T-helper 1 cell treated with Interleukin-12 subunit alpha and Interleukin-12 subunit beta and Interleukin-4 antibody, amounts not matched to agents 30 μg/mL and 1 μg/mL, for 36 hours (primary cell): ENCODE data around the gene GAREM1.

ENCODE experiments used
- H3K27ac Mint-ChIP-seq: one replicate; pipeline ENCODE4 v1.8.0; 2021; ENCODE audit warnings: mild to moderate bottlenecking, mixed read lengths
- H3K27me3 Mint-ChIP-seq: one replicate; pipeline ENCODE4 v1.8.0; 2021; ENCODE audit warnings: low read depth, mixed read lengths
- H3K36me3 Mint-ChIP-seq: one replicate; pipeline ENCODE4 v1.8.0; 2021; ENCODE audit warnings: low read depth, mixed read lengths
- H3K4me1 Mint-ChIP-seq: one replicate; pipeline ENCODE4 v1.8.0; 2021; ENCODE audit warnings: low read depth, mixed read lengths
- H3K4me3 Mint-ChIP-seq: one replicate; pipeline ENCODE4 v1.8.0; 2021; ENCODE audit warnings: mild to moderate bottlenecking, moderate library complexity, mixed read lengths
- H3K9me3 Mint-ChIP-seq: one replicate; pipeline ENCODE4 v1.8.0; 2021; ENCODE audit warnings: mixed read lengths

Gene GAREM1

GRCh38 chr18:32324181-32324580 is 146.5 kb downstream of the GAREM1 start:
- H3K27ac Mint-ChIP-seq = no peak overlapping the region
- H3K36me3 Mint-ChIP-seq = no peaks in the 10 kb centered on the region

GRCh38 chr18:32321826-32322225 is 148.9 kb downstream of the GAREM1 start:
- Mint-ChIP-seq H3K4me1 (no peaks in the 10 kb centered on the region), H3K36me3 (no peaks in the 10 kb centered on the region), H3K27me3 (peaks cover 11% of the 10 kb centered on the region), H3K27ac (no peak overlapping the region), H3K4me3 (no peak overlapping the region), H3K9me3 (no peaks in the 10 kb centered on the region)

More at GRCh38 chr18:32324181-32324580, 146.5 kb downstream of the GAREM1 start:
- Mint-ChIP-seq H3K27me3 (peaks cover 11% of the 10 kb centered on the region), H3K9me3 (no peaks in the 10 kb centered on the region), H3K4me1 (no peaks in the 10 kb centered on the region), H3K4me3 (no peak overlapping the region)

- Mint-ChIP-seq H3K27me3 (peaks cover 5% of the 10 kb centered on the region), H3K27ac (no peak overlapping the region), H3K4me1 (no peaks in the 10 kb centered on the region), H3K9me3 (no peaks in the 10 kb centered on the region), H3K36me3 (no peaks in the 10 kb centered on the region), H3K4me3 (no peak overlapping the region)
These were observed 151.6 kb downstream of the GAREM1 start for GRCh38 chr18:32319084-32319483.

GRCh38 chr18:32318581-32318980 is 152.1 kb downstream of the GAREM1 start:
- Mint-ChIP-seq H3K9me3 (no peaks in the 10 kb centered on the region), H3K27me3 (peaks cover 4% of the 10 kb centered on the region), H3K36me3 (no peaks in the 10 kb centered on the region), H3K27ac (no peak overlapping the region), H3K4me1 (no peaks in the 10 kb centered on the region), H3K4me3 (no peak overlapping the region)

- Mint-ChIP-seq H3K27me3 (peaks cover 4% of the 10 kb centered on the region), H3K4me3 (no peak overlapping the region), H3K4me1 (no peaks in the 10 kb centered on the region), H3K36me3 (no peaks in the 10 kb centered on the region), H3K9me3 (no peaks in the 10 kb centered on the region), H3K27ac (no peak overlapping the region)
These were observed 153.0 kb downstream of the GAREM1 start for GRCh38 chr18:32317651-32318050.

- H3K27ac Mint-ChIP-seq = no peak overlapping the region
- no peaks in the 10 kb centered on the region for H3K9me3 Mint-ChIP-seq
- H3K4me3 Mint-ChIP-seq = no peak overlapping the region
- H3K4me1 Mint-ChIP-seq = no peaks in the 10 kb centered on the region
- H3K36me3 Mint-ChIP-seq = no peaks in the 10 kb centered on the region
- H3K27me3 Mint-ChIP-seq = no peaks in the 10 kb centered on the region
These were observed 154.8 kb downstream of the GAREM1 start for GRCh38 chr18:32315881-32316280.

GRCh38 chr18:32310774-32311173 is 159.9 kb downstream of the GAREM1 start:
- Mint-ChIP-seq H3K4me3 (no peak overlapping the region), H3K9me3 (no peaks in the 10 kb centered on the region), H3K27me3 (no peaks in the 10 kb centered on the region), H3K27ac (no peak overlapping the region), H3K4me1 (no peaks in the 10 kb centered on the region), H3K36me3 (no peaks in the 10 kb centered on the region)

- Mint-ChIP-seq H3K27ac (no peak overlapping the region), H3K9me3 (no peaks in the 10 kb centered on the region), H3K4me1 (no peaks in the 10 kb centered on the region), H3K36me3 (no peaks in the 10 kb centered on the region), H3K4me3 (no peak overlapping the region), H3K27me3 (no peaks in the 10 kb centered on the region)
These were observed 160.6 kb downstream of the GAREM1 start for GRCh38 chr18:32310101-32310500.

- H3K27ac Mint-ChIP-seq = no peak overlapping the region
- H3K27me3 Mint-ChIP-seq = no peaks in the 10 kb centered on the region
- H3K36me3 Mint-ChIP-seq = no peaks in the 10 kb centered on the region
- no peaks in the 10 kb centered on the region for H3K9me3 Mint-ChIP-seq
- no peaks in the 10 kb centered on the region for H3K4me1 Mint-ChIP-seq
- H3K4me3 Mint-ChIP-seq = no peak overlapping the region
These were observed 162.1 kb downstream of the GAREM1 start for GRCh38 chr18:32308493-32309120.

GRCh38 chr18:32303400-32303799 is 167.3 kb downstream of the GAREM1 start:
- Mint-ChIP-seq H3K27ac (no peak overlapping the region), H3K9me3 (no peaks in the 10 kb centered on the region), H3K4me1 (peaks cover 2% of the 10 kb centered on the region), H3K27me3 (no peaks in the 10 kb centered on the region), H3K36me3 (no peaks in the 10 kb centered on the region), H3K4me3 (no peak overlapping the region)

- Mint-ChIP-seq H3K36me3 (no peaks in the 10 kb centered on the region), H3K9me3 (no peaks in the 10 kb centered on the region), H3K4me1 (peaks cover 2% of the 10 kb centered on the region), H3K27ac (no peak overlapping the region), H3K4me3 (no peak overlapping the region), H3K27me3 (no peaks in the 10 kb centered on the region)
These were observed 167.9 kb downstream of the GAREM1 start for GRCh38 chr18:32302806-32303205.

- no peaks in the 10 kb centered on the region for H3K36me3 Mint-ChIP-seq
These were observed 168.5 kb downstream of the GAREM1 start for GRCh38 chr18:32301976-32302743.

GRCh38 chr18:32301361-32301760 is 169.3 kb downstream of the GAREM1 start:
- Mint-ChIP-seq H3K4me1 (peaks cover 2% of the 10 kb centered on the region), H3K36me3 (no peaks in the 10 kb centered on the region), H3K9me3 (no peaks in the 10 kb centered on the region), H3K27ac (no peak overlapping the region), H3K4me3 (no peak overlapping the region), H3K27me3 (no peaks in the 10 kb centered on the region)

More at GRCh38 chr18:32301976-32302743, 168.5 kb downstream of the GAREM1 start:
- no peaks in the 10 kb centered on the region for H3K27me3 Mint-ChIP-seq
- H3K4me3 Mint-ChIP-seq = no peak overlapping the region
- no peaks in the 10 kb centered on the region for H3K9me3 Mint-ChIP-seq
- peaks cover 2% of the 10 kb centered on the region for H3K4me1 Mint-ChIP-seq
- no peak overlapping the region for H3K27ac Mint-ChIP-seq

- H3K4me1 Mint-ChIP-seq = peaks cover 2% of the 10 kb centered on the region
- no peaks in the 10 kb centered on the region for H3K27me3 Mint-ChIP-seq
- no peak overlapping the region for H3K4me3 Mint-ChIP-seq
- H3K36me3 Mint-ChIP-seq = no peaks in the 10 kb centered on the region
- H3K27ac Mint-ChIP-seq = no peak overlapping the region
- H3K9me3 Mint-ChIP-seq = no peaks in the 10 kb centered on the region
These were observed 169.8 kb downstream of the GAREM1 start for GRCh38 chr18:32300914-32301313.

GRCh38 chr18:32299484-32299883 is 171.2 kb downstream of the GAREM1 start:
- Mint-ChIP-seq H3K27ac (no peak overlapping the region), H3K36me3 (no peaks in the 10 kb centered on the region), H3K4me3 (no peak overlapping the region), H3K27me3 (no peaks in the 10 kb centered on the region), H3K4me1 (peaks cover 2% of the 10 kb centered on the region), H3K9me3 (no peaks in the 10 kb centered on the region)
